GM18868 (cell line): ENCODE results near the gene MTHFSD.

Source experiments
- ATAC-seq: cut with Tn5 transposase; IDR thresholded peaks from one replicate; pipeline ENCODE4 v1.9.1; 2021; ENCODE audit warnings: mild to moderate bottlenecking, moderate library complexity; ENCODE audit not compliant: unreplicated experiment

Gene MTHFSD

DNA sequence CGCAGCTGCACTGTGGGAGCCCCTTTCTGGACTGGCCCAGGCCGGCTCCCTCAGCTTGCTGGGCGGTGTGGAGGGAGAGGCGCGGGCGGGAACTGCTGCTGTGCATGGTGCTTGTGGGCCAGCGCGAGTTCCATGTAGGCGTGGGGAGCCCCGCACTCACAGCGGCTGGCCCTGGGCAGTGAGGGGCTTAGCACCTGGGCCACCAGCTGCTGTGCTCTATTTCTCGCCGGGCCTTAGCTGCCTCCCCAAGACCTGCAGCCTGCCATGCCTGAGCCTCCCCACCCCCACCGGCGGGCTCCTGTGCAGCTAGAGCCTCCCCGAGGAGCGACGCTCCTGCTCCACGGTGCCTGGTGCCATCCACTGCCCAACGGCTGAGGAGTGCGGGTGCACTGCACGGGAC lies 1.7 kb downstream of the MTHFSD start:
- no peak for ATAC-seq

GRCh38 chr16:86550281-86550680 lies 4.8 kb downstream of the MTHFSD start:
- no peak for ATAC-seq

DNA sequence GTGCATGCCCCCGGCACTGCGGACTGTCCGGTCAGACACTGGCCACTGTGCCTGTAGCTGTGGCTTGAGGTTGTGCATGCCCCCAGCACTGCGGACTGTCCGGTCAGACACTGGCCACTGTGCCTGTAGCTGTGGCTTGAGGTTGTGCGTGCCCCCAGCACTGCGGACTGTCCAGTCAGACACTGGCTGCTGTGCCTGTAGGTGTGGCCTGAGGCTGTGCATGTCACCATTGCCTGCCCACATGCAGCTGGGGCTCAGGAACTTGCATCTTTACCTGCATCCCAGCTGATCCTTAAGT lies 5.2 kb downstream of the MTHFSD start:
- ATAC-seq = no peak

DNA sequence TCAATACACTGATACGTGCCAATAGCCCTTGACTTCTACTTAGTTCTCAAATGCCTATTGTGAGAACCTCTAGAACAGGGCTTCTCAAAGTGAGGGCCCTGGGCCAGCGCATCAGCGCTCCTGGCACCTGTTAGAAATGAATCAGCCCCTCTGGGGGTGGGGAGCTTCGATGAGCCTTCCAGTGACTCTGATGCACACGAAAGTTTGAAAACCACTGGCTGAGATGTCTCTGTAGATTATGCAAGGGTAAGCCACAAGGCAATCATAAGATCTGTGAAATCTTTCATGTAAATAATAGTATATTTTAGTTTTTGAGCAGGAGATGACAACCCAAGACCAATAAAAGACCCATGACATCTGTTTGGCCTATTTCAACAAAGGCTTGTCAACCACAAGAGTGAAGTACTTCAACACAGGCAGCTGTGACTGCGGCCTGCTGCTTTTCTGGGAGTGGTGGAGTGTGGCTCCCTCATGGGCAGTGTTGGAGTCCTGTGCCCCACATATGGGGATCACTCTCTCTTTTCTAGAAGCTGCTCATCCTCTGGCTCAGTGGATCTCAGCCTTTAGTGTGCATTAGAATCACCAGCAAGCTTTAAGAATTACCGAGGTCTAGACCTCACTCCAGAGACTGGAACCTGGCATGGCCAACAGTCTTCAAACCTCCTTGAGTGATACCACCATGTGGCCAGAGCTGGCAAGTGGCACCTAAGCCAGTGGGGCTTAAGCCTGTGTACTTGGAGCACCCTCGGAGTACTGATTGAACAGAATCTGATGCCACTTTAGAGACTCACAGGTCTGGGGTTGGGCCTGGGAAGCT lies 5.8 kb downstream of the MTHFSD start:
- no peak for ATAC-seq

GRCh38 chr16:86547286-86547685 lies 7.7 kb downstream of the MTHFSD start:
- ATAC-seq = no peak

DNA sequence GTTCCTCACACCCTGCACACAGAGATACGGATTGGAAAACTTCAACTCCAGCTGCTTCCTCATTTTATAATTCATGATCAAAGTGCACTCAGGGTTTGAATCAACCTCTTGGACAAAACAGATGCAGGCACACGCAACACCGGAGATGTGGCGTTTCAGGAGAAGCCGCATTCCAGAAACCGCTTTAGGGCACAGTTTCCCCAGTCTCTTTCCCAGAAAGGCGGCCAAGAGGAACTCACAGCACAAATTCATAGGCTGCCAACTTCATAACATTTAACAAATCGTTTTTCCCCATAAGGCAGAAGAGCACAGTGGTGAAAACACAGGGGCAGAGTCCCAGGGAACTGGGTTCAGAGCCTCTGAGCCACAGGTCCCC lies 8.4 kb downstream of the MTHFSD start:
- no peak for ATAC-seq

GRCh38 chr16:86545954-86546637 lies 8.9 kb downstream of the MTHFSD start:
- no peak for ATAC-seq

DNA sequence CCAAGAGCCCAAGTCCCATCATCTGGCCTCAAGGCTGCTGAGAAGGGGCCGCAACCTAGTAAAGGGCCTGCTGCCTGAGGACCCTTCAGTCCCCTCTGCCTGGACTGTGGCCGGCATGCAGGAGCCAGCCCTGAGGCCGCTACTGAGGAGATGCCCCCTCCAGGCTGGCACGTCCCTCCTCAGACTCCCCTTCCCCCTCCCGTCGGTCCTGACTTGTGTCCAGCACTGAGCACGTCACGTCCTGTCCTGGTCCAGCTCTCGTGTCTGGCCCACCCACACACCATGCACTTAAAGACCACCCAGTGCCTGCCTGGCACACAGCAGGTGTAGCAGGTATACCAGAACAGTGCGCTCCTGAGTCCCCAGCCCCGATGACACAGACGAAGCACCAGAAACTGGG lies 9.6 kb downstream of the MTHFSD start:
- ATAC-seq = no peak

DNA sequence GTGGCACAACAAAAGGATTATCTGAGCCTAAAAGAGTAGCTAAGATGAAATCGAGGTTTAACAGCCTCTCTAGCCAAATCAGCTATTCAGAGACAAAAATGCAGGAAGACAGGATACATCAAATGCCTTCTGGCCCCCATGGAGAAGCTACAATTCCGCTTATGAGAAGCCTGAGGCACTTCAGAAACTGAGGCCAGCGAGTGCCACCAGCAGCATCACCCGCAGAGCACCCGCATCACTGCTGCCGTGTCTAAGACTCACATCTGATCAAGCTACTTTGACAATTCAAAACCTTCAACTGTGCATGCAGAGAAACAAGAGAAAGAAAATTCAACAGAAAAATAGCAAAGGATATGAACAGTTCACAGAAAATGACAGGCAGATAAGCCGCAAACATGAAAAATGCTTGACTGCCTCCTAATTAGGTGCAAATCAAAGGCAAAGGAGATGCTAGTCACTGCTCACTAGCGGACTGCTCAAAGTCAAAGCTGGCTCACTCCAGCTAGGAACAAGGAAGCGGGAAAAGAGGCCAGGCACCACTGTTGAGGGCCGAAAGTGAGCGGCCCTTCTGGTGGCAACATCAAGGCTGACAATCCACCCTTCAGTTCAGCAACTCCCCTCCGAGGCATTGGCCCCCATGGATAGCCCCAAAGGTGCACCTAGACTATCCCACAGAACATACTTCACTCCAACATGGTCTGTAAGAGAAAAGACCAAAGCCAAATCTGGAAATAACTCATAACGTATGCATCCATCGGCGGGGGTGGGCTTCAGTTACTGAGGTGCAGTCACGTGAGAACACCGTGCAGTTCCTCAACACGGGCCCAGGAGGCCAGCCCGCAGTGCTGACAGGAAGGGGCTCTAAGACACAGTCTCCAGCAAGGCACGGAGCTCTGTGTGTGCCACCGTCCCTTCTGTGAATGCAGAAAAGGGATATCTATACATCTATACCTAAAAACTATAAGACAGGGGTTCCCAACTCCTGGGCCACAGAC lies 12.0 kb downstream of the MTHFSD start:
- ATAC-seq = no peak

- ATAC-seq = no peak
Observed at GRCh38 chr16:86541560-86541959, 13.5 kb downstream of the MTHFSD start.

DNA sequence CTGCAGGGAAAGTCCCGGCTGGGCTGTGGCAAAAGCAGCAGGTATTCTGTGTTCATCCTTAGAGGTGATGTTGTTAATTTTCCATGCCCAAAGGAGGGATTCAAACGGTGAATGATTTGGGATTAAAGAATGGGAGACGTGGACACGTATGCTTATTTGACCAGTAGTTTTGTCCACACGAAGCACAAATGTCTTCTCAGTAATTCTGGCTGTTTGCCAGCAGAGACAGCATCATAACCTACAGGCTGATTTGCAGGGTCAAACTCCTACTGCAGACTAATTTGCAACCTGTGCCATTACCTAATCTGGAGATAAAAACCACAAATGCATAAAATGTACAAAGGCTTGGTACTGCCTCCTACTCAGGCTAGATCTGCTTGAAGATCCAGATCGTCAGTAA lies 14.1 kb downstream of the MTHFSD start:
- ATAC-seq = no peak

DNA sequence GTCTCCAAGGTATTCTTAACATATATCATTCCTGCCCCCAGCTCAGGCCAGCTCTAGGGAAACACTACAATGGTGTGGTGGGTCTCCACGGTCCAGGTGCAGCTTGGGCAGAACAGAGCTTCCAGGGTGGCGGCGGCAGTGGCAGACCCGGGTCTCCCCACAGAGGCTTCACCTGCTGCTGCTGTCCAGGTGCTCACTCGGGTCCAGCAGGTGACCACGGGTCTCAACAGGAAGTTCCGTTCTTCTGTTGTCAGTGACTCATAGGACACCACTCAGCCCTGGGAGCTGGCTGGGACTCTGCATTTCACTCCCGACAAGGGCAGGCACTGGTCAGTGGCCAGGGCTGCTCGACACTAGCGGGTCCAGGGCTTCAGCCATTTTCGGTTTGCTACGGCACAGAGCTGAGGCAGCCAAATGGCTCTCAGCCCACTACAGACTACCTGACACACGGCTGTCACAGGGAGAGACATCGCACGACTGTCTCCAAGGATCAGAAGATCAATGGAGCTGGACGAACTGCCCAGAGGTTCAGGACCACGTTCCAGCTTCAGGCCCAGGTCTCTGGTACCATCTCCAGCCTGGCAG lies 16.7 kb downstream of the MTHFSD start:
- no peak for ATAC-seq

GRCh38 chr16:86537486-86537885 lies 17.5 kb downstream of the MTHFSD start:
- no peak for ATAC-seq

- ATAC-seq = no peak
Observed at GRCh38 chr16:86536621-86537020, 18.4 kb downstream of the MTHFSD start.

DNA sequence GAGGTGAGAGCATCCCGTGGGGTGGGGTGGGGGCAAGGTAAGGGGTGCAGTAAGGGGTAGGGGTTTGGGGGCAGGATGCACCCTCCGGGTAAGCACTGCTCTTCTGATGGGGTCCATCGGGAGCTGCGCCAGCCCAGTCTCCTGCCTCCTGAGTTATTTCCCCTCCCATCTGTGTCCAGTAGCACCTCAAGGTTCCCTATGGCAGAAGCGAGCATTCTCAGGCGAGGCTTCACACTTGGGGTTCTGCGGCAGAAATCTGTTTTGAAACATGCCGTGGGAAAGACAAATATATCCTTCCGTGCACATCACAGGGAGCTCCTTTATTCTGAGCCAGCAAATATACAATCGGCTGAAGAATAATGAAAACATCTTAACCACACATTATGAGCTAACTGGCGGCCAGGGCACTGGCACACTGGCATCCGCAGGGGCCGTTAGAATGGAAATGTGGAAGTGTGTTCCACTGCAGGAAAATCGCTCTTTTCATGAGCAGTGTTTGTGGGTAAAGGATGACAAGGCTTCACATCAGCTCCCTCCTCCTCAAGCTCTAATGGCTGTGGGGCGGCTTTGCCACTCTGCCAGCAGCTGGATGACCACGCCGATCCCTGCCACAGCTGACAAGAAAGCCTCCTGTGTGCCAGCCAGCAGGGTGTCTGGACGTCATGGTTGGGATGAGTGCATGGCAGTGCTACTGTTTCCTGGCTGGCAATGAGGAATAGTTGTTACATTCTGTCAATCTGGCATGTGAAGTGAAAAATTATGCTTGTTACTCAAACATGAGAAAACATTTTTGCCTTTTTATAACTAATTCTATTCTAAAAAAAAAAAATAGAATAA lies 20.0 kb downstream of the MTHFSD start:
- ATAC-seq = no peak

GRCh38 chr16:86533767-86534351 lies 21.2 kb downstream of the MTHFSD start:
- no peak for ATAC-seq

GRCh38 chr16:86533076-86533475 lies 22.0 kb downstream of the MTHFSD start:
- no peak for ATAC-seq

- no peak for ATAC-seq
Observed at GRCh38 chr16:86532526-86532815, 22.6 kb downstream of the MTHFSD start.

GRCh38 chr16:86531641-86532525 lies 23.2 kb downstream of the MTHFSD start:
- ATAC-seq = no peak
